Central memory CD8-positive, alpha-beta T cell (primary cell): Measurements from ENCODE around the gene PCDHA1.
"Not testable (repeated sequence)": the region's sequence is repeated elsewhere in the genome, so short reads cannot be mapped to it uniquely, and the experiment has no call there.

ENCODE experiments used
- ATAC-seq: fragments of 150-1000 bp; cut with Tn5 transposase; replicated peaks from 2 replicates; pipeline ENCODE4 v1.10.0; 2022; ENCODE audit warnings: mild to moderate bottlenecking, moderate FRiP score, moderate number of reproducible peaks; ENCODE audit not compliant: poor library complexity, severe bottlenecking; ENCODE audit errors: extremely low read depth
- DNase-seq, 2 donors: peaks; one replicate each; pipeline ENCODE4 v3.0.0; 2021; ENCODE audit warnings: low spot score in 2 of 2
- H3K27ac Mint-ChIP-seq: one replicate; pipeline ENCODE4 v1.8.0; 2022; ENCODE audit warnings: low read depth, mild to moderate bottlenecking, moderate library complexity, mixed read lengths
- H3K27me3 Mint-ChIP-seq: one replicate; pipeline ENCODE4 v1.8.0; 2022; ENCODE audit warnings: mixed read lengths
- H3K36me3 Mint-ChIP-seq: one replicate; pipeline ENCODE4 v1.8.0; 2022; ENCODE audit warnings: mild to moderate bottlenecking, moderate library complexity, mixed read lengths; ENCODE audit not compliant: insufficient read depth
- H3K4me1 Mint-ChIP-seq: one replicate; pipeline ENCODE4 v1.8.0; 2022; ENCODE audit warnings: mixed read lengths
- H3K4me3 Mint-ChIP-seq: one replicate; pipeline ENCODE4 v1.8.0; 2022; ENCODE audit warnings: mild to moderate bottlenecking, moderate library complexity, mixed read lengths
- H3K9me3 Mint-ChIP-seq: one replicate; pipeline ENCODE4 v1.8.0; 2022; ENCODE audit warnings: mixed read lengths

Gene PCDHA1

GRCh38 chr5:140875085-140876065 lies 89.4 kb downstream of the PCDHA1 start, which contains the start of gene PCDHA12:
PCDHA12 (plus strand) TSS chr5:140875308; CDS start chr5:140875473, 165 bp downstream.
- no peaks in the 10 kb centered on the region for H3K36me3 Mint-ChIP-seq
- no peak within 1 kb of the TSS for H3K4me3 Mint-ChIP-seq
- no peak for ATAC-seq
- H3K4me1 Mint-ChIP-seq = no peaks in the 10 kb centered on the region
- H3K27me3 Mint-ChIP-seq = peaks cover 20% of the 10 kb centered on the region
- no peak within 1 kb of the TSS for H3K27ac Mint-ChIP-seq
- peaks cover 6% of the 10 kb centered on the region for H3K9me3 Mint-ChIP-seq
- DNase-seq = no peak

- not testable (repeated sequence) for ATAC-seq, DNase-seq, H3K4me3 Mint-ChIP-seq, H3K9me3 Mint-ChIP-seq, H3K4me1 Mint-ChIP-seq, H3K27ac Mint-ChIP-seq, H3K36me3 Mint-ChIP-seq
- peaks cover 31% of the 10 kb centered on the region for H3K27me3 Mint-ChIP-seq
Measured at GRCh38 chr5:140876541-140877261, 90.8 kb downstream of the PCDHA1 start.

- DNase-seq = no peak
- H3K4me1 Mint-ChIP-seq = no peaks in the 10 kb centered on the region
- H3K27me3 Mint-ChIP-seq = peaks cover 34% of the 10 kb centered on the region
- peaks cover 6% of the 10 kb centered on the region for H3K9me3 Mint-ChIP-seq
- H3K4me3 Mint-ChIP-seq = no peak overlapping the region
- no peak for ATAC-seq
- no peaks in the 10 kb centered on the region for H3K36me3 Mint-ChIP-seq
- no peak overlapping the region for H3K27ac Mint-ChIP-seq
Measured at GRCh38 chr5:140877262-140877581, 91.3 kb downstream of the PCDHA1 start.

GRCh38 chr5:140881889-140882590 lies 96.1 kb downstream of the PCDHA1 start, which contains the start of gene PCDHA13:
PCDHA13 (plus strand) TSS chr5:140882124; CDS start chr5:140882269, 145 bp downstream.
- no peak within 1 kb of the TSS for H3K4me3 Mint-ChIP-seq
- no peak within 1 kb of the TSS for H3K27ac Mint-ChIP-seq
- peaks cover 27% of the 10 kb centered on the region for H3K27me3 Mint-ChIP-seq
- DNase-seq (no peak), ATAC-seq (no peak)
- H3K4me1 Mint-ChIP-seq = no peaks in the 10 kb centered on the region
- peaks cover 6% of the 10 kb centered on the region for H3K9me3 Mint-ChIP-seq
- no peaks in the 10 kb centered on the region for H3K36me3 Mint-ChIP-seq

- Mint-ChIP-seq H3K4me1 (no peaks in the 10 kb centered on the region), H3K27me3 (peaks cover 32% of the 10 kb centered on the region)
- no peak for DNase-seq
Measured at GRCh38 chr5:140882591-140882899, 96.6 kb downstream of the PCDHA1 start.

GRCh38 chr5:140883373-140883772 lies 97.4 kb downstream of the PCDHA1 start:
- H3K36me3 Mint-ChIP-seq = no peaks in the 10 kb centered on the region
- ATAC-seq = no peak
- peaks cover 13% of the 10 kb centered on the region for H3K9me3 Mint-ChIP-seq
- H3K4me3 Mint-ChIP-seq = no peak overlapping the region
- H3K4me1 Mint-ChIP-seq = no peaks in the 10 kb centered on the region
- H3K27ac Mint-ChIP-seq = no peak overlapping the region
- H3K27me3 Mint-ChIP-seq = peaks cover 40% of the 10 kb centered on the region
- DNase-seq = no peak

More at GRCh38 chr5:140882591-140882899, 96.6 kb downstream of the PCDHA1 start:
- Mint-ChIP-seq H3K36me3 (no peaks in the 10 kb centered on the region), H3K4me3 (no peak overlapping the region), H3K9me3 (peaks cover 10% of the 10 kb centered on the region), H3K27ac (no peak overlapping the region)
- ATAC-seq = no peak

GRCh38 chr5:140883927-140884697 lies 98.2 kb downstream of the PCDHA1 start:
- H3K4me3 Mint-ChIP-seq = no peak overlapping the region
- H3K4me1 Mint-ChIP-seq = no peaks in the 10 kb centered on the region
- H3K27me3 Mint-ChIP-seq = peaks cover 40% of the 10 kb centered on the region
- DNase-seq = no peak
- H3K9me3 Mint-ChIP-seq = peaks cover 8% of the 10 kb centered on the region
- H3K27ac Mint-ChIP-seq = no peak overlapping the region
- no peaks in the 10 kb centered on the region for H3K36me3 Mint-ChIP-seq
- ATAC-seq = no peak

- H3K4me1 Mint-ChIP-seq = no peaks in the 10 kb centered on the region
- DNase-seq = no peak
- H3K27ac Mint-ChIP-seq = no peak overlapping the region
- no peaks in the 10 kb centered on the region for H3K36me3 Mint-ChIP-seq
- no peaks in the 10 kb centered on the region for H3K27me3 Mint-ChIP-seq
- H3K4me3 Mint-ChIP-seq = no peak overlapping the region
- no peak for ATAC-seq
- H3K9me3 Mint-ChIP-seq = peaks cover 9% of the 10 kb centered on the region
Measured at GRCh38 chr5:140916325-140916724, 130.4 kb downstream of the PCDHA1 start.

- ATAC-seq (no peak), DNase-seq (no peak)
- H3K9me3 Mint-ChIP-seq = no peaks in the 10 kb centered on the region
- H3K27ac Mint-ChIP-seq = no peak overlapping the region
- peaks cover 38% of the 10 kb centered on the region for H3K27me3 Mint-ChIP-seq
- H3K4me3 Mint-ChIP-seq = no peak overlapping the region
- H3K4me1 Mint-ChIP-seq = no peaks in the 10 kb centered on the region
- peaks cover 2% of the 10 kb centered on the region for H3K36me3 Mint-ChIP-seq
Measured at GRCh38 chr5:140923601-140924000, 137.7 kb downstream of the PCDHA1 start.

GRCh38 chr5:140925806-140926442 lies 140.0 kb downstream of the PCDHA1 start, which contains the start of gene PCDHAC1:
PCDHAC1 (plus strand) TSS chr5:140926299; CDS start chr5:140926893, 594 bp downstream.
- no peak within 1 kb of the TSS for H3K27ac Mint-ChIP-seq
- H3K4me1 Mint-ChIP-seq = no peaks in the 10 kb centered on the region
- H3K27me3 Mint-ChIP-seq = peaks cover 55% of the 10 kb centered on the region
- H3K9me3 Mint-ChIP-seq = no peaks in the 10 kb centered on the region
- no peak for ATAC-seq
- peak within 1 kb of the TSS; percentile 34 for H3K4me3 Mint-ChIP-seq
- H3K36me3 Mint-ChIP-seq = peaks cover 2% of the 10 kb centered on the region
- no peak for DNase-seq

- DNase-seq = no peak
- no peaks in the 10 kb centered on the region for H3K4me1 Mint-ChIP-seq
- no peak overlapping the region for H3K27ac Mint-ChIP-seq
Measured at GRCh38 chr5:140926443-140927227, 140.7 kb downstream of the PCDHA1 start.

More at GRCh38 chr5:140926443-140927227, 140.7 kb downstream of the PCDHA1 start:
- ATAC-seq = no peak
- H3K36me3 Mint-ChIP-seq = peaks cover 2% of the 10 kb centered on the region
- H3K27me3 Mint-ChIP-seq = peaks cover 59% of the 10 kb centered on the region
- no peaks in the 10 kb centered on the region for H3K9me3 Mint-ChIP-seq
- H3K4me3 Mint-ChIP-seq = peak overlapping the region; percentile 34
